ENCODE data around the gene TOPAZ1. TPM values are rescaled to one million over a fixed set of nuclear protein-coding genes. Genes with fewer than 3 reads are reported as not detected.

Gene TOPAZ1
- polyA plus RNA-seq, 2 of the 4 experiments (the other 2 are of a cell fraction) = not detected

Other genes starting within 250 kb of the TOPAZ1 start
- gene TCAIM, start 96.9 kb downstream of the TOPAZ1 start, polyA plus RNA-seq (2011; rRNA removed) = 19.2 TPM in 2 replicates
- 10.2 to 12.1 TPM (median 10.8 TPM) in 3 replicates for gene TCAIM, start 96.9 kb downstream of the TOPAZ1 start, polyA plus RNA-seq (2017; fragmentation: RNase III; extraction: RNeasy Plus Mini Kit Qiagen cat#74134 plus additional on column Dnase treatment)
- 3.4 and 4.8 TPM in 2 replicates for gene ZNF445, start 235.8 kb downstream of the TOPAZ1 start, polyA plus RNA-seq (2011; rRNA removed)
- 4.0 to 4.2 TPM (median 4.0 TPM) in 3 replicates for gene ZNF445, start 235.8 kb downstream of the TOPAZ1 start, polyA plus RNA-seq (2017; fragmentation: RNase III; extraction: RNeasy Plus Mini Kit Qiagen cat#74134 plus additional on column Dnase treatment)

All from A549 (cell line).